OCI-LY7 (cell line): ENCODE data around the gene PDZRN3.

ENCODE experiments used
- EZH2phosphoT487 ChIP-seq: fragments of 200-600 bp; sonication (generic); IDR thresholded peaks from 2 replicates; pipeline ENCODE4 v1.6.1; 2018; ENCODE audit warnings: low read depth, borderline replicate concordance, mild to moderate bottlenecking, mixed run types, antibody characterized with exemption, low read length, moderate library complexity, mixed read lengths
- TF ChIP-seq, protein P1 (sequence below): fragments of 200-600 bp; sonication (generic); conservative IDR thresholded peaks from 2 replicates; pipeline ENCODE4 v1.5.1; 2014; ENCODE audit warnings: mild to moderate bottlenecking, antibody characterized with exemption, low read length, moderate library complexity, mixed read lengths

DNA sequence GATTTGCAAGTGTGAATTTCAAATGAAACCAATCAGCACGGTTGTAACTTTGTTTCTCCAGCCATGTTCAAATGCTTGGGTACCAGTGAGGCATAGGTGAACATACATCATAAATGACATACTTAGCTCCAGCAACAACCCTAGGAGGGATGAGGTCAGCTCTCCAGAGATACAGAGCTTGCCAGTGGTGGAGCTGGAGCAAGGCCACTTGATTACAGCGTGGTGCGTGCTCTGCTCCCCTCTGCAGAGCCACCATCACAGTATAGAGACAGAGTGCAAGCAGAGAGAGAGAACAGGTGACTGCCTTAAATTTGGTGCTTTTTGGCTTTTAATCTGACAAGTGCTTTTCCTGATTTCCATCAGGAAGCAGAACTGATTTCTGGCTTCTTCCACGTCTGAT, 275.1 kb downstream of the PDZRN3 start:
- TF ChIP-seq, protein P1, sequence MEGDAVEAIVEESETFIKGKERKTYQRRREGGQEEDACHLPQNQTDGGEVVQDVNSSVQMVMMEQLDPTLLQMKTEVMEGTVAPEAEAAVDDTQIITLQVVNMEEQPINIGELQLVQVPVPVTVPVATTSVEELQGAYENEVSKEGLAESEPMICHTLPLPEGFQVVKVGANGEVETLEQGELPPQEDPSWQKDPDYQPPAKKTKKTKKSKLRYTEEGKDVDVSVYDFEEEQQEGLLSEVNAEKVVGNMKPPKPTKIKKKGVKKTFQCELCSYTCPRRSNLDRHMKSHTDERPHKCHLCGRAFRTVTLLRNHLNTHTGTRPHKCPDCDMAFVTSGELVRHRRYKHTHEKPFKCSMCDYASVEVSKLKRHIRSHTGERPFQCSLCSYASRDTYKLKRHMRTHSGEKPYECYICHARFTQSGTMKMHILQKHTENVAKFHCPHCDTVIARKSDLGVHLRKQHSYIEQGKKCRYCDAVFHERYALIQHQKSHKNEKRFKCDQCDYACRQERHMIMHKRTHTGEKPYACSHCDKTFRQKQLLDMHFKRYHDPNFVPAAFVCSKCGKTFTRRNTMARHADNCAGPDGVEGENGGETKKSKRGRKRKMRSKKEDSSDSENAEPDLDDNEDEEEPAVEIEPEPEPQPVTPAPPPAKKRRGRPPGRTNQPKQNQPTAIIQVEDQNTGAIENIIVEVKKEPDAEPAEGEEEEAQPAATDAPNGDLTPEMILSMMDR = no peak
- TF ChIP-seq EZH2phosphoT487 = no peak
